SH-SY5Y (cell line): ENCODE measurements around the gene TNFRSF4.

Source experiments
- GATA2 ChIP-seq: IDR thresholded peaks from 2 replicates; pipeline ENCODE4 v1.6.1; 2011; ENCODE audit warnings: mild to moderate bottlenecking, low read depth, low read length
- GATA3 ChIP-seq: IDR thresholded peaks from 2 replicates; pipeline ENCODE4 v1.6.1; 2011; ENCODE audit warnings: low read depth, mild to moderate bottlenecking, low read length, moderate library complexity

DNA sequence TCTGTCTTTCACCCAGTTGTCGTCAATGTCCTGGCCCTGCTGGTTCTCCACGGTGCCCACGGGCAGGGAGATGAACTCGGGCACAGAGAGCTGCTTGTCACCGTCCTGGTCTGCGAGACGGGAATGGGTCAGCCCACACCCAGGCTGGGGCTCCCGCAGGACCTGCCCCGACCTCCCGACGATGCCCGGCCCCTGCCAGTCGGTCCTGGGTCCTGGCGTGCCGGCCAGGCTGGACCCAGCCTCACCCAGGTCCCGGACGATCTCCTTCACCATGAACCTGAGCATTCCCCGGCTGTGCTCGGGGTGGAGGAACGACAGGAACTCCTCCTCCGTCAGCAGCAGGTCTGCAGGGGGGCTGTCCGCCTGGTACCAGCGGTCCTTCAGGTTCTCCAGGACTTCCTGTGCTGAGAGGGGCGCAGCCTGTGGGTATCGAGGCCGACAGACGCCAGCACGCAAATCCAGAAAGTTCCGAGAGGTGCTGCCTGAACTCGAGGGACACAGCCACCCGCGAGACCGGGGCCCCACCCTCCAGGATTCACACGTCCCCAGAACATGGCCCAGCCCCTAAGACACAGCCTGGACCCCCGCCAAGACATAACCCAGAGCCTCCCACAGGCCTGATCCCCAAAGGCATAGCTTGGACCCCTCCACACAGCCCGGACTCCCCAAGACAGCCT lies 4.7 kb upstream of the TNFRSF4 start:
- TF ChIP-seq GATA2: no peak
- TF ChIP-seq GATA3: no peak
